HG02763 (cell line): ENCODE results near the gene KRT1.

Experiments
- ATAC-seq: cut with Tn5 transposase; IDR thresholded peaks from one replicate; pipeline ENCODE4 v1.9.1; 2021; ENCODE audit warnings: mild to moderate bottlenecking, moderate library complexity; ENCODE audit not compliant: unreplicated experiment

Gene KRT1

GRCh38 chr12:52699373-52699772, 19.2 kb upstream of the KRT1 start:
- ATAC-seq: no peak

GRCh38 chr12:52698651-52699340, 18.6 kb upstream of the KRT1 start:
- ATAC-seq: no peak

GRCh38 chr12:52697058-52697582, 16.9 kb upstream of the KRT1 start:
- no peak for ATAC-seq

GRCh38 chr12:52696588-52696987, 16.4 kb upstream of the KRT1 start:
- no peak for ATAC-seq

- ATAC-seq: no peak
Measured at GRCh38 chr12:52695039-52695438, 14.8 kb upstream of the KRT1 start.

GRCh38 chr12:52694151-52694550, 13.9 kb upstream of the KRT1 start:
- no peak for ATAC-seq

- ATAC-seq: no peak
Measured at GRCh38 chr12:52693261-52693660, 13.1 kb upstream of the KRT1 start.

- ATAC-seq: no peak
Measured at GRCh38 chr12:52692254-52692653, 12.0 kb upstream of the KRT1 start.

GRCh38 chr12:52691841-52692150, 11.6 kb upstream of the KRT1 start:
- ATAC-seq: no peak

GRCh38 chr12:52691076-52691840, 11.1 kb upstream of the KRT1 start:
- ATAC-seq: no peak

GRCh38 chr12:52690351-52691075, 10.3 kb upstream of the KRT1 start:
- ATAC-seq: no peak

GRCh38 chr12:52689936-52690335, 9.7 kb upstream of the KRT1 start:
- ATAC-seq: no peak

- no peak for ATAC-seq
Measured at GRCh38 chr12:52689239-52689638, 9.0 kb upstream of the KRT1 start.

GRCh38 chr12:52688481-52688880, 8.3 kb upstream of the KRT1 start:
- ATAC-seq: no peak

GRCh38 chr12:52687497-52688385, 7.5 kb upstream of the KRT1 start:
- ATAC-seq: no peak

- no peak for ATAC-seq
Measured at GRCh38 chr12:52686756-52687487, 6.7 kb upstream of the KRT1 start.

GRCh38 chr12:52686063-52686462, 5.9 kb upstream of the KRT1 start:
- no peak for ATAC-seq

GRCh38 chr12:52685406-52685890, 5.2 kb upstream of the KRT1 start:
- no peak for ATAC-seq

GRCh38 chr12:52684431-52684830, 4.2 kb upstream of the KRT1 start:
- no peak for ATAC-seq
